HG02678 (cell line): ENCODE measurements around the gene CFAP61.
"Not testable (repeated sequence)": the region's sequence is repeated elsewhere in the genome, so short reads cannot be mapped to it uniquely, and the experiment has no call there.

Experiments
- ATAC-seq: cut with Tn5 transposase; IDR thresholded peaks from one replicate; pipeline ENCODE4 v1.9.1; 2021; ENCODE audit warnings: mild to moderate bottlenecking, moderate library complexity; ENCODE audit not compliant: unreplicated experiment

The CFAP61 gene

GRCh38 chr20:20089939-20090338 lies 37.6 kb downstream of the CFAP61 start:
- ATAC-seq: no peak

DNA sequence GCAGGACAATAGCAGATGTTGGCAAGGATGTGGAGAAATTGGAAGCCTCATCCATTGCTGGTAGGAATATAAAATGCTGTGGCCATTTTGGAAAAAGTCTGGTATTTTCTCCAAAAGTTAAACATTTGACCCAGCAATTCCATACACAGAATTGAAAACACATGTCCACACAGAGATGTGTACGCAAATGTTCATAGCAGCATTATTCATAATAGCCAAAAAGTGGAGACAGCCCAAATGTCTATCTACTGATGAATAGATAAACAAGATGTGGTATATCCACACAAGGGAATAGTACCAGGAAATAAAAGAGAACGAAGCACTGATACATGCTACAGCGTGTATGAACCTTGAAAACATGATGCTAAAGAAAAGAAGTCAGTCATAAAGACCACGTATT lies 40.5 kb downstream of the CFAP61 start:
- ATAC-seq: no peak

- no peak for ATAC-seq
Measured at GRCh38 chr20:20094410-20094809, 42.1 kb downstream of the CFAP61 start.

DNA sequence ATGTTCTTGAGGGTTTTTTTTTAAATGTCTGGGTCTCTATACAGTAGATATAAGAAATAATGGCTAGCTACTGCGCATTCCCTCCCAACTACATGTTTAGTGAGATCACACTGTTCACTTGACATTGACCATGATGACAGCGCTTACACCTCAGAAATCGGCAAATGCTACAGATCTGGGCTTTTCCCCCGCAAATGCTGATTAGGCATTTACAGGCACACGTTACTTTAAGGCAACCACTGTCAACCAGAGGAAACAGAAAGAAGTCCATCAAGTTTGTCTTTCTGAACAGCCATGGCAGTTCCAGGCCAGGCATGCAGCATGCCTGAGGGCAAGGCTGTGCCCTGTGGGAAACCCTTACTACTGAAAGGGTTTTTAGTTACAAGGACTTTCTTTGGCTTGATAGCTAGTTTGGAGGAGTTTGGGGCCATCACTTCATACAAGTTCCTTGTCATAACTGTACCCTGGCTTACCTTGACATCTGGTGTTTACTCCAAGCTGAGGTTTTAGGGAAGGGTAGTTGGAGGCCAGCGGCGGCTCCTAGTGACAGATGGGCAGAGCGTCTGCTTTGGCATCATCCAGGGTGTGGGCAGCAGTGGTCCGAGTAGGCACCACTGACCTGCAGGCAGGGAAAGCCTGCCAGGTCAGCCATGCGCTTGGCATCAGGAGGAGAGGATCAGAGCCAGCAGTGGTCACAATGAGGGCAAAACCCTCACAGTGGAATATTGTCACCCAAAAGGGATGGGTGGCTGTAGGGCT lies 43.0 kb downstream of the CFAP61 start:
- ATAC-seq: no peak

GRCh38 chr20:20096421-20096820 lies 44.1 kb downstream of the CFAP61 start:
- no peak for ATAC-seq

DNA sequence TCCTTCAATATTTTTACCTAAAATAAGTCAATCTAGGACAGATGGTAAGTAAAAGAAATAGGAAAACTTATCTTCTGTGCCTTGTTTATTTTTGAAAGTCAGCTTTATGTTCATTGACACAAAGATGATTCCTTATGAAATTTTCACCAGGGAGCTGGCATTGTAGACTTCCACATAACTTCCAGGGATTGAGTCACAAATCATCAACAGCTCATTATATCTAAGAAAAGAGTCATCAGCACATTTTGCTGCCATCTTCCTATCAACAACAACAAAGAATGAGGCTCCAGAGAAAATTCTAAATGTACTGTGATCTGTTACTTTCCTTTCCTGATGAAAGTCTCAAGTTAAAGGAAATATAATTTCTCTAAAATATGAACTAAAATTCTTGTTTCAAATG lies 48.5 kb downstream of the CFAP61 start:
- no peak for ATAC-seq

- no peak for ATAC-seq
Measured at GRCh38 chr20:20102163-20102562, 49.8 kb downstream of the CFAP61 start.

DNA sequence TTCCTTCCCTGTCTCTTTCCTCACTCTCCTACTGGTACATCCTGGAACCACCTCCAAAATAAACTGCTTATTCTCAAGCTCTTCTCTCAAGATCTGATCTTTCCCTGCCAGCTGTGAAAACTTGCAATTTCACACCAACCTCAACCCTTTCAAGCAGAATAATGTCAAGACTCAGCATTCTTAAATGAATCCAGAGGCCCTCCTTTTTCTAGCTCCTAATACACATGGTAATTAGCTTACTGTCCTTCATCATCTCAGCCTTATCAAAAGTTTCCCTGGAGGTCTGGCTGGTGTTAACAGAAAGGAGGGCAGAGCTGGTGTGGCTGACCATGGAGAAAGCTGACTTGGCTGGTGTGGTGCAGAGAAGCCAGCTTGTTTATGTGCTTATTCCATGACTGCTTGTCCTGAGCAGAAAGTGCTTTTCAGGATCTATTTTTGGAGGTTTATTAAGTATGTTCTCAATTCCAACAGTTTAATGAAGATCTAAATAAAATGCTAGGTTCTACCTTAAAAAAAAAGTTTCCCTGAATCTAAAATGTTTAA lies 50.5 kb downstream of the CFAP61 start:
- ATAC-seq: no peak

GRCh38 chr20:20103486-20103885 lies 51.2 kb downstream of the CFAP61 start:
- no peak for ATAC-seq

- ATAC-seq: not testable (repeated sequence)
Measured at GRCh38 chr20:20123187-20123586, 70.9 kb downstream of the CFAP61 start.

GRCh38 chr20:20130399-20130798 lies 78.1 kb downstream of the CFAP61 start:
- ATAC-seq: no peak

- no peak for ATAC-seq
Measured at GRCh38 chr20:20134941-20135575, 82.7 kb downstream of the CFAP61 start.

DNA sequence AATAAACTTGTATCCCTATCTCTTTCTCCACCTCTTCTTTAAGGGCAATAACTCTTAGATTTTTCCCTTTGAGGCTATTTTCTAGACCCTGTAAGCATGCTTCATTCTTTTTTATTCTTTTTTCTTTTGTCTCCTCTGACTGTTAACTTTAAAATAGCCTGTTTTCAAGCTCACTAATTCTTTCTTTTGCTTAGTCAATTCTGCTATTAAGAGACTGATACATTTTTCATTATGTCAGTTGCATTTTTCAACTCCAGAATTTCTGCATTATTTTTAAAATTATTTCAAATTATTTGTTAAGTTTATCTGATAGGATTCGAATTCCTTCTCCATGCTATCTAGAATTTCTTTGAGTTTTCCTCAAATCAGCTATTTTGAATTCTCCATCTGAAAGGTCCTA lies 84.0 kb downstream of the CFAP61 start:
- no peak for ATAC-seq

DNA sequence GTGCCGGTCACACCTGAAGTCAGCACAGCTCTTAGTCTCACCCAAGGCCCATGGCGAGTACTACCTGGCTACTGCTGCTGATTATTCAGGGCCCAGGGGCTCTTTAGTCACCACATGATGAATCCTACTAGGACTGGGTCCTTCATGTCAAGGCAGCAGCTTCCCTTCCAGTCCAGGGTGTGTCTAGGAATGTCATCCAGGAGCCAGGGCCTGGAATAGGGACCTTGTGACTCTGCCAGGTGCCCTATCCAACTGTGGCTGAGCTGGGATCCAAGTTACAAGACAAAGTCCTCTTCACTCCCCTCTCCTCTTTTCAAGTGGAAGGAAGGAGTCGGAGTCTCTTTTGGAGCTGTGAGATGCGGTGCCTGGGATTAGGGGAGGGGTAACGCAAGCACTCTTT lies 85.5 kb downstream of the CFAP61 start:
- no peak for ATAC-seq

GRCh38 chr20:20138301-20139064 lies 86.2 kb downstream of the CFAP61 start:
- ATAC-seq: no peak

DNA sequence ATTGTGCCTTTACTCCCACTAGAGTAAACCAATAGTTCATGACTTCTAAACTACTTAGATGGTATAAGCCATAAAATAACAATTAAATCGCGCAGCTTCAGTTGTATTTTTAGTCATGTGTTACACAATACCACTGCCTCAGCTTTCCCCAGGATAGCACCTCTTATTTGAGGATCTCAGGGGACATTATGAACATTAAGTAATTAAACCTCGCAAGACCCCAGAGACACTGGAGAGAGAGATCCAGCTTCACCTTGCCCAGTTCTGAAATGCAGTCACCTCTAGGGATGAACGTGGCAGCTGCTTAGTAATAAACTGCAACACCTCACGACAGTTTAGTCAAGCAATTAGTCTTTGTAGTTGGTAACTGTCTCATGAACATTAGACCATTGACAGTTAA lies 87.1 kb downstream of the CFAP61 start:
- ATAC-seq: no peak

- no peak for ATAC-seq
Measured at GRCh38 chr20:20143165-20143564, 90.8 kb downstream of the CFAP61 start.

- no peak for ATAC-seq
Measured at GRCh38 chr20:20143646-20144045, 91.3 kb downstream of the CFAP61 start.

DNA sequence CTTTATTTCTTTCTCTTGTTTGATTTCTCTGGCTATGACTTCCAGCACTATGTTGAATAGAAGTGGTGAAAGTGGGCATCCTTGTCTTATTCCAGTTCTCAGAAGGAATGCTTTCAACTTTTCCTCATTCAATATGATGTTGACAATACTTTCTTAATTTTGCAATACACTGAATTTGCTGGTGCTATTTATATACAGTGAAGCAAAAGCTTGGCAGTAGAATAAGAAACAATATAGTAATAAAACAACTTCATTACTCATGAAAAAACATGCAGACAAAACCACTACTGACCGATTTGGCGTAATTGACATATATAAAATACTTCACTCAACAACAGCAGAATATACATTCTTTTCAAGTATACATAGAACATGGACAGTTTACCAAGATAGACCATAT lies 96.4 kb downstream of the CFAP61 start:
- no peak for ATAC-seq

- ATAC-seq: no peak
Measured at GRCh38 chr20:20150241-20150640, 97.9 kb downstream of the CFAP61 start.

- no peak for ATAC-seq
Measured at GRCh38 chr20:20160520-20160919, 108.2 kb downstream of the CFAP61 start.

DNA sequence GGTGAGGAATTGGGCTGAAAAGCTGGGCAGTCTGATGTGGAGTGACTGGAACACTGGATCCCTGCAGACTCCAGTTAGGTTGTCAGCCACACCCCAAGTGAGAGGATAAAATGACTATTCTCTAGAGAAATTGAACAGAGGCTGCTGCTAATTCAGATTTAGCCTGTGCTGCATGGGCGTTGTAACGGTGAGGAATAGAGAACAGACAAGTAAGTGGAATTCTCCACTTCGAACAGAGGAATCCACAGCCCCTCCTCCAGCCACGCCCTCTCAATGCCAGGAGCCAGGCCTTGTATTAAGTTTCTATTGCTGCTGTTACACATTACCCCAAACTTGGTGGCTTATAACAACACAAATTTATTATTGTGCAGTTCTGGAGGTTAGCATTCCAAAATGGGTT lies 109.3 kb downstream of the CFAP61 start:
- ATAC-seq: no peak
